Measurements from ENCODE around the gene ARID5B. TPM values are rescaled to one million over a fixed set of nuclear protein-coding genes. Genes with fewer than 3 reads are reported as not detected.

Gene ARID5B
- total RNA-seq, 4 donors from 2014 or later = 7.6 to 36.3 (median 21.2) TPM

DNA sequence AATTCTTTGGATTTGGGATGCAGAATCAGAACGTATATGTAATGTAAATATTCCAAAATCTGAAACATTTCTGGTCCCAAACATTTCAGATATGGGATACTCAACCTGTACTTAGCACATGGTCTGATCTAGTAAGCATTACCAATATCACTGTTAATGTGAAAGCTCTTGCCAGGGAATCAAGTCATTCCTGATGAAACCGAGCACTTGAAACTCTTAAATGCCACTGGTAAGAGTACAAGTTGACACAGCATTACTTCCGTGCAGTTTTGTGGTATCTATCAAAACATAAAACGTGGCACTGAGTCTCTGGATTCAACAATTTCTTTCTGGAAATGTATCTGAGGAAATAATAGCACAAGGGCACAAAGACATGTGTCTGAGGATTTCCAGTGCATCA is 211.5 kb downstream of the ARID5B start:
- 56 to 57% methylated on average over 4 of the region's 4 CpGs for WGBS, 2 donors
- no peak overlapping the region for H3K4me3 ChIP-seq (replicated peaks in 1 of 3)
- no peaks in the 10 kb centered on the region for H3K9me3 ChIP-seq
- H3K27me3 ChIP-seq = no peaks in the 10 kb centered on the region
- no peaks in the 10 kb centered on the region for H3K36me3 ChIP-seq
- TF ChIP-seq CTCF (IDR thresholded peaks at IDR 0.05) (no peak), POLR2A (IDR thresholded peaks at IDR 0.05) (no peak)
- no peak overlapping the region for H3K27ac ChIP-seq
- DNase-seq = no peak
- no peaks in the 10 kb centered on the region for H3K4me1 ChIP-seq
- intact Hi-C loops (cut with DNase I) = no loop called here

DNA sequence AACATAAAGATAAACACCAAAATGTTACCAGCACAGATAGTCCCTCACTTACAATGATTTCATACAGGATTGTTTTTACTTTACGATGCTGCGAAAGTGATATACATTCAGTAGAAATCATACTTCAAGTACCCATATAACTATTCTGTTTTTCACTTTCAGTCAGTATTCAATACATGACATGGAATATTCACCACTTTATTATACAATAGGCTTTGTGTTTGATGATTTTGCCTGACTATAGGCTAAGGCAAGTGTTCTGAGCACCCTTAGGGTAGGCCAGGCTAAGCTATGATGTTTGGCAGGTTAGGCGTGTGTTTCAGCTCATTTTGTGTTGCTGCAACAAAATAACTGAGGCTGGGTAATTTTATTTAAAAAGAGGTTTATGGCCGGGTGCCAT is 212.2 kb downstream of the ARID5B start:
- H3K4me1 ChIP-seq = no peaks in the 10 kb centered on the region
- intact Hi-C loops (cut with DNase I) = no loop called here
- DNase-seq = no peak
- H3K27me3 ChIP-seq = no peaks in the 10 kb centered on the region
- no peaks in the 10 kb centered on the region for H3K9me3 ChIP-seq
- TF ChIP-seq POLR2A (IDR thresholded peaks at IDR 0.05) (no peak), CTCF (IDR thresholded peaks at IDR 0.05) (no peak)
- WGBS, 2 donors = 95 to 97% methylated on average over 4 of the region's 4 CpGs
- no peak overlapping the region for H3K27ac ChIP-seq
- H3K36me3 ChIP-seq = no peaks in the 10 kb centered on the region
- H3K4me3 ChIP-seq (replicated peaks in 1 of 3) = no peak overlapping the region

DNA sequence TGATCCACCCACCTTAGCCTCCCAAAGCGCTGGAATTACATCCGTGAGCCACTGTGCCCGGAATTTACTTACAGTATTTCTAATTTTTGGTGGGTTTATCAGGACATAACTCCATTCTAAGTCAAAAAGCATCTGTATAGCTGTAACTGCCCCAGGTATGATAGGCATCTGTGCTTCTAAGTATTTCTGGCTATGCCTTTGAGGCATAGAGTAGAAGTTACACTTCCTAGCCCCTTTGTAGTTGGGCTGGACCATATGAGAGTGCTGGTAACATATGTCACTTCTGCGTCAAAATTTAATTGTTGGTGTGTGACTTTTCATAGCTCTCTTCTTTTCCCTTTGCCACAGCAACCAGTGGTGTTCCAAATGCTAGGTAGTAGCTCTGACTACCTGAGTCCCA is 213.8 kb downstream of the ARID5B start:
- H3K4me1 ChIP-seq = no peaks in the 10 kb centered on the region
- no peak for TF ChIP-seq POLR2A (IDR thresholded peaks at IDR 0.05)
- no peak for TF ChIP-seq CTCF (IDR thresholded peaks at IDR 0.05)
- no peaks in the 10 kb centered on the region for H3K9me3 ChIP-seq
- H3K4me3 ChIP-seq (replicated peaks in 1 of 3) = no peak overlapping the region
- H3K27me3 ChIP-seq = no peaks in the 10 kb centered on the region
- intact Hi-C loops (cut with DNase I) = no loop called here
- no peaks in the 10 kb centered on the region for H3K36me3 ChIP-seq
- no peak overlapping the region for H3K27ac ChIP-seq
- DNase-seq = no peak
- WGBS, 2 donors = 96 to 98% methylated on average over 4 of the region's 4 CpGs

- H3K4me3 ChIP-seq (replicated peaks in 1 of 3) = no peak overlapping the region
- no peaks in the 10 kb centered on the region for H3K36me3 ChIP-seq
- H3K4me1 ChIP-seq = no peaks in the 10 kb centered on the region
- TF ChIP-seq CTCF (IDR thresholded peaks at IDR 0.05) (no peak), POLR2A (IDR thresholded peaks at IDR 0.05) (no peak)
- no peak overlapping the region for H3K27ac ChIP-seq
- H3K27me3 ChIP-seq = no peaks in the 10 kb centered on the region
- no peaks in the 10 kb centered on the region for H3K9me3 ChIP-seq
- DNase-seq = no peak
- intact Hi-C loops (cut with DNase I) = no loop called here
- 89 to 99% methylated on average over 5 of the region's 5 CpGs for WGBS, 2 donors
Observed at GRCh38 chr10:62115842-62116241, 214.3 kb downstream of the ARID5B start.

DNA sequence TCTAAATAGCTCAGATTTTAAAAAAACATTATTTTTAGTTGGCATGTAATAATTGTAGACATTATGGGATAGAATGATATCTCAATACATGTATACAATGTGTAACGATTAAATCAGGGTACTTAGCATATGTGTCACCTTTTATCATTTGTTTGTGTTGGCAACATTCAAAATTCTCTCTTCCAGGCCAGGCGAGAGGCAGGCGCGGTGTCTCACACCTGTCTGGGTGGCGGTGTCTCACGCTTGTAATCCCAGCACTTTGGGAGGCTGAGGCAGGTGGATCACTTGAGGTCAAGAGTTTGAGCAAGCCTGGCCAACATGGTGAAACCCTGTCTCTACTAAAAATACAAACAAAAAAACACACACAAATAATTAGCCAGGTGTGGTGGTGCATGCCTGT is 215.4 kb downstream of the ARID5B start:
- intact Hi-C loops (cut with DNase I) = no loop called here
- no peak for DNase-seq

More for the DNA sequence above, 215.4 kb downstream of the ARID5B start:
- Histone ChIP-seq H3K4me3 (replicated peaks in 1 of 3) (no peak overlapping the region), H3K36me3 (no peaks in the 10 kb centered on the region), H3K27ac (no peak overlapping the region), H3K27me3 (no peaks in the 10 kb centered on the region), H3K9me3 (no peaks in the 10 kb centered on the region), H3K4me1 (no peaks in the 10 kb centered on the region)
- TF ChIP-seq POLR2A (IDR thresholded peaks at IDR 0.05) = no peak
- TF ChIP-seq CTCF (IDR thresholded peaks at IDR 0.05) = no peak
- 96 to 97% methylated on average over 6 of the region's 6 CpGs for WGBS, 2 donors
